SJCRH30 (cell line): ENCODE results near the gene SERINC5. TPM values are rescaled to one million over a fixed set of nuclear protein-coding genes. Genes with fewer than 3 reads are reported as not detected.
A peak's percentile ranks its signal among the peaks of the same experiment; 100 is the strongest.
"Not testable (repeated sequence)": the region's sequence is repeated elsewhere in the genome, so short reads cannot be mapped to it uniquely, and the experiment has no call there.

Source experiments
- DNase-seq, 2 experiments: peaks; one replicate each; pipeline ENCODE4 v3.0.0-alpha.2; 2015 to 2020
- H3K27ac ChIP-seq: fragments of 250-450 bp; sonication (Bioruptor Pico); 2 replicates; pipeline ENCODE4 v1.5.1; 2020; ENCODE audit warnings: mild to moderate bottlenecking, moderate library complexity
- H3K27me3 ChIP-seq: fragments of 250-450 bp; sonication (Bioruptor Pico); 2 replicates; pipeline ENCODE4 v1.5.1; 2020; ENCODE audit warnings: mild to moderate bottlenecking, moderate library complexity
- H3K36me3 ChIP-seq: fragments of 250-450 bp; sonication (Bioruptor Pico); 2 replicates; pipeline ENCODE4 v1.5.1; 2020; ENCODE audit warnings: mild to moderate bottlenecking, moderate library complexity
- H3K4me1 ChIP-seq: fragments of 250-450 bp; sonication (Bioruptor Pico); 2 replicates; pipeline ENCODE4 v1.5.1; 2020; ENCODE audit warnings: mild to moderate bottlenecking, moderate library complexity
- H3K4me3 ChIP-seq: fragments of 250-450 bp; sonication (Bioruptor Pico); 2 replicates; pipeline ENCODE4 v1.5.1; 2020; ENCODE audit warnings: mild to moderate bottlenecking, moderate library complexity
- H3K9me3 ChIP-seq: fragments of 250-450 bp; sonication (Bioruptor Pico); replicated peaks from 2 replicates; pipeline ENCODE4 v1.5.1; 2020; ENCODE audit warnings: mild to moderate bottlenecking, moderate library complexity
- total RNA-seq: library from RNA; depleted of rRNA; stranded (reverse); fragments of >200 nt; shearing (Covaris generic); gene quantifications from 2 replicates; pipeline ENCODE4 v1.2.3, GENCODE V29; 2014; rRNA removed

The SERINC5 gene
- 7.8 and 9.0 TPM in 2 replicates for total RNA-seq

DNA sequence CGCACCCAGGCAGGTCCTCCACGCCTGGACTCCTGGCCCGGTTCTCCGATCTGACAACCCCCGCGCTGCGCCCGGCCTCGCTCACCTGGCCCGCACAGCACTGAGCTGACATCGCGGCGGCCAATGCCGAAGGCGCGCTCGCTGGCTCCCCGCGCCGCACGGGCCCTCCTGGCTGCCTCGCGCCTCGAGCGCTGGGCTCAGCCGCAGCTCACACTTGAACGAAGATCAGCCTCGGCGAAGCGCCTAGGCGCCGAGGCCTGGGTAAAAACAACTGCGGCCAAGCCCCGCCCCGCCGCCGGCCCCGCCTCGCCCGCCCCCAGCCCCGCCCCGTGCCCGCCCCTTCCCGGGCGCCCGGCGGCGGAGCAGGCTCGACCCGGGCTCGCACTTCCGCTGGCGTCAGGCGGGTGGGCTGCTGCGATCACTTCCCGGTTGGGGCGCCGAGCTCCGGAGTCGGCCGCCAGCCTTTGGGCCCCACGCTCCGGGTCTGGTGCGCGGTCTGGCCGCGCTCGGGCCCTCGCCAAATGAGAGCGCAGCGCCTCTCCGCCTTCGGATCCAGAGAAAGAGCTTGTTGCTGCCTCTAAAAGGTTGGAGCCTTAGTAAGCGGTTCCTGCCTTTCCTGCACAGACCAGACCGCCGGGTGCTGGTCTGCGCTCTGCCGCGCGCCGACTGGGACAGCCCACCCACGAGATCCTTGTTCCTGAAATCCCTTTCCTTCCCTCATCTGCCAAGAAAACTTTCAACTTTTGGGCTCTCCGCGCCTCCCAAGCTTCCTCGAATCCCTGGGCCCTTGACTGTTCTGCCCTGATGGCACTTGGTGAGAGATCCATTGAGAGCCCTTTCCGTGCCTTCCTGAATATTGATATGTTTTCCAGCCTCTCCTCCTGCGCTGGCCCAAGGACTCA lies at the start of gene SERINC5:
Gene SERINC5, minus strand, starts transcription at position 238 of the 902 bp plus-strand sequence. Its CDS starts 126 bp downstream, at position 112.
- Histone ChIP-seq H3K27ac (peak within 1 kb of the TSS; percentile 75), H3K4me1 (peaks cover 6% of the 10 kb centered on the region; the same call in 1 of the 2 replicates), H3K36me3 (no peaks in the 10 kb centered on the region), H3K27me3 (no peaks in the 10 kb centered on the region), H3K4me3 (peak within 1 kb of the TSS; percentile 80), H3K9me3 (no peaks in the 10 kb centered on the region)
- peak; percentile 83 to 84 for DNase-seq

DNA sequence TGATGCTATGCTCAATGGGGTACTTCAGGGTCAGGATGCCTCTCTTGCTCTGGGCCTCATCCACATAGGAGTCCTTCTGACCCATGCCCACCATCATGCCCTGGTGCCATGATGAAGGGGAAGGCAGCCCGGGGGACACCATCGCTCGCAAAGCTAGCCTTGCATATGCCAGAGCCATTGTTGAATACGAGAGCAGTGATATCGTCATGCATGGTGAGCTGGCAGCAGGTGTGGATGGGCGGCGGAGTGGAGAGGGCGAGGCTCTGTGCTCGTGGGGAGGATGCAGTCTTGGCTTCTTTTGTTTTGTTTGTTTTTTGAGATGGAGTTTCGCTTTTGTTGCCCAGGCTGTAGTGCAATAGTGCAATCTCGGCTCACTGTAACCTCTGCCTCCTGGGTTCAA lies 46.8 kb upstream of the SERINC5 start:
- no peaks in the 10 kb centered on the region for H3K4me1 ChIP-seq
- no peak overlapping the region for H3K4me3 ChIP-seq
- H3K27me3 ChIP-seq, result no peaks in the 10 kb centered on the region
- no peaks in the 10 kb centered on the region for H3K9me3 ChIP-seq
- H3K27ac ChIP-seq, result no peak overlapping the region
- no peak for DNase-seq
- H3K36me3 ChIP-seq, result no peaks in the 10 kb centered on the region

DNA sequence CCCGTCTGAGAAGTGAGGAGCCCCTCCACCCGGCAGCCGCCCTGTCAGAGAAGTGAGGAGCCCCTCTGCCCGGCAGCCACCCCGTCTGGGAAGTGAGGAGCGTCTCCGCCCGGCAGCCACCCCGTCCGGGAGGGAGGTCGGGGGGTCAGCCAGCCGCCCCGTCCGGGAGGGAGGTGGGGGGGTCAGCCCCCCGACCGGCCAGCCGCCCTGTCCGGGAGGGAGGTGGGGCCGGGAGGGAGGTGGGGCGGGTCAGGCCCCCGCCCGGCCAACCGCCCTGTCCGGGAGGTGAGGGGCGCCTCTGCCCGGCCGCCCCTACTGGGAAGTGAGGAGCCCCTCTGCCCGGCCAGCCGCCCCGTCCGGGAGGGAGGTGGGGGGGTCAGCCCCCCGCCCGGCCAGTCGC lies 45.5 kb upstream of the SERINC5 start:
- not testable (repeated sequence) for H3K36me3 ChIP-seq, H3K27me3 ChIP-seq, H3K9me3 ChIP-seq, H3K4me3 ChIP-seq, H3K27ac ChIP-seq, H3K4me1 ChIP-seq, DNase-seq

DNA sequence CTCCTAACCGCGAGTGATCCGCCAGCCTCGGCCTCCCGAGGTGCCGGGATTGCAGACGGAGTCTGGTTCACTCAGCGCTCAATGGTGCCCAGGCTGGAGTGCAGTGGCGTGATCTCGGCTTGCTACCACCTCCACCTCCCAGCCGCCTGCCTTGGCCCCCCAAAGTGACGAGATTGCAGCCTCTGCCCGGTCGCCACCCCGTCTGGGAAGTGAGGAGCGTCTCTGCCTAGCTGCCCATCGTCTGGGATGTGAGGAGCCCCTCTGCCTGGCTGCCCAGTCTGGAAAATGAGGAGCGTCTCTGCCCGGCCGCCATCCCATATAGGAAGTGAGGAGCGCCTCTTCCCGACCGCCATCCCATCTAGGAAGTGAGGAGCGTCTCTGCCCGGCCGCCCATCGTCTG lies 44.9 kb upstream of the SERINC5 start:
- H3K9me3 ChIP-seq, H3K27me3 ChIP-seq, H3K36me3 ChIP-seq, H3K4me1 ChIP-seq, H3K27ac ChIP-seq, DNase-seq, H3K4me3 ChIP-seq: not testable (repeated sequence)

DNA sequence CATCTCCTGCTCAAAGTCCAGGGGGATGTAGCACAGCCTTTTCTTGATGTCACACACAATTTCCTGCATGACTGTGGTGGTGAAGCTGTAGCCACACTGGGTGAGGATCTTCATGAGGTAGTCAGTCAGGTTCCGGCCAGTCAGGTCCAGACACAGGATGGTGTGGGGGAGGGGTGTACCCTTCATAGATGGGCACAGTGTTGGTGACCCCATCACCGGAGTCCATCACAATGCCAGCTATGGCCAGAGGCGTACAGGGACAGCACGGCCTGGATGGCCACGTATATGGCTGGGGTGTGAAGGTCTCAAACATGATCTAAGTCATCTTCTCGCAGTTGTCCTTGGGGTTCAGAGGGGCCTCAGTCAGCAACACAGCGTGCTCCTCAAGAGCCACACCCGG lies 44.3 kb upstream of the SERINC5 start:
- no peaks in the 10 kb centered on the region for H3K4me1 ChIP-seq
- H3K36me3 ChIP-seq, result no peaks in the 10 kb centered on the region
- no peaks in the 10 kb centered on the region for H3K27me3 ChIP-seq
- H3K27ac ChIP-seq, result no peak overlapping the region
- H3K4me3 ChIP-seq, result no peak overlapping the region
- no peak for DNase-seq
- no peaks in the 10 kb centered on the region for H3K9me3 ChIP-seq

DNA sequence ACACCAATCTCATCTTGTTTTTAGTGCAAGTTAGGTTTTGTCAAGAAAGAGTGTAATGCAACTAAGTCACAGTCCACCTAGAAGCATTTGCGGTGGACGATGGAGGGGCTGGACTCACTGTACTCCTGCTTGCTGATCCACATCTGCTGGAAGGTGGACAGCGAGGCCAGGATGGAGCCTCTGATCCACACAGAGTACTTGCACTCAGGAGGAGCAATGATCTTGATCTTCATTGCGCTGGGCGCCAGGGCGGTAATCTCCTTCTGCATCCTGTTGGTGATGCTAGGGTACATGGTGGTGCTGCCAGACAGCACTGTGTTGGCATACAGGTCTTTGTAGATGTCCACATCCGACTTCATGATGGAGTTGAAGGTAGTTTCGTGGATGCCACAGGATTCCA lies 43.8 kb upstream of the SERINC5 start:
- Histone ChIP-seq H3K4me3 (no peak overlapping the region), H3K4me1 (no peaks in the 10 kb centered on the region), H3K9me3 (no peaks in the 10 kb centered on the region), H3K36me3 (no peaks in the 10 kb centered on the region), H3K27me3 (no peaks in the 10 kb centered on the region), H3K27ac (no peak overlapping the region)
- no peak for DNase-seq

DNA sequence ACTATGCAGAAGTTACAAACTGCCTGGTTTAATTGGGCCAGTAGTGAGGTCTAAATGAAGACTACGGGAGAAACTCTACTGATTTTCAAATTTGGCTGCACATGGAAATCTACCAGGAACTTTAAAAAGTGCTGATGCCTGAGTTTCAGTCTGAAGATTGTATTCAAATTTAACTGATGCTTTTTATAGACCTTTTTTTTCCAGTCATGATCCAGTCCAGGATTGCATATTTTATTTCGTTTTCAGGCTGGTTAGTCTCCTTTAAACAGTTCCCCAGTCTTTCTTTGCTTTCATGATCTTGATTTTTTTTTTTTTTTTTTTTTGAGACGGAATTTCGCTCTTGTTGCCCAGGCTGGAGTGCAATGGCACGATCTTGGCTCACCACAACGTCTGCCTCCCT lies 40.3 kb upstream of the SERINC5 start:
- DNase-seq, result no peak
- Histone ChIP-seq H3K4me3 (no peak overlapping the region), H3K27ac (no peak overlapping the region), H3K9me3 (no peaks in the 10 kb centered on the region), H3K4me1 (no peaks in the 10 kb centered on the region), H3K27me3 (no peaks in the 10 kb centered on the region), H3K36me3 (no peaks in the 10 kb centered on the region)

DNA sequence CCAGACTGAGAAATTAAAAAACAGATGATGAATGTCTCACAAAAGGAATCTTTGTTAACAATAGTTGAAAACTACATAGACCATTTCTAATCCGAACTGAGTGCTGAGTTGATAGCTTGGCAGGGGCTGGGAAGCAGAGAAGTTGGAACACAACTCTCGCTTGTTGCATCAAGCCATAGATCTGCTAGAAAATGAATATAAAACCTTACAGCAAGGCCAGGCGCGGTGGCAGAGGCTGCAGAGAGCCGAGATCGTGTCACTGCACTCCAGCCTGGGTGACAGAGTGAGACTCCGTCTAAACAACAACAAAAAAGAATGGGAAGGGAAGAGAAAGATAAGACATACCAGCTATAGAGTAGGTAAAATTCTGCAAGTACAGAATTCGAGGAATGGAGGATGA lies 35.9 kb upstream of the SERINC5 start:
- Histone ChIP-seq H3K9me3 (no peaks in the 10 kb centered on the region), H3K36me3 (no peaks in the 10 kb centered on the region), H3K4me3 (no peak overlapping the region), H3K27me3 (no peaks in the 10 kb centered on the region), H3K27ac (no peak overlapping the region), H3K4me1 (no peaks in the 10 kb centered on the region)
- DNase-seq, result no peak

DNA sequence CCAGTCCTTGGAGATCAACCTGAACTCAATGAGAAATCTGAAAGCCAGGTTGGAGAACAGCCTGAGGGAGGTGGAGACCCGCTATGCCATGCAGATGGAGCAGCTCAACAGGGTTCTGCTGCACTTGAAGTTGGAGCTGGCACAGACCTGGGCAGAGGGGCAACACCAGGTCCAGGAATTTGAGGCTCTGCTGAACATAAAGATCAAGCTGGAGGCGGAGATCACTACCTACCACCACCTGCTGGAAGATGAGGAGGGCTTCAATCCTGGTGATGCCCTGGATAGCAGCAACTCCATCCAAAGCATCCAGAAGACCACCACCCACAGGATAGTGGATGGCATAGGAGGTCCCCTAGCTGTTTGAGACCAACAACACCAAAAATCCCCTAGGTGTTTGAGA lies 33.5 kb upstream of the SERINC5 start:
- Histone ChIP-seq H3K27ac (no peak overlapping the region), H3K36me3 (no peaks in the 10 kb centered on the region), H3K4me1 (no peaks in the 10 kb centered on the region), H3K9me3 (no peaks in the 10 kb centered on the region), H3K4me3 (no peak overlapping the region), H3K27me3 (no peaks in the 10 kb centered on the region)
- DNase-seq, result no peak

DNA sequence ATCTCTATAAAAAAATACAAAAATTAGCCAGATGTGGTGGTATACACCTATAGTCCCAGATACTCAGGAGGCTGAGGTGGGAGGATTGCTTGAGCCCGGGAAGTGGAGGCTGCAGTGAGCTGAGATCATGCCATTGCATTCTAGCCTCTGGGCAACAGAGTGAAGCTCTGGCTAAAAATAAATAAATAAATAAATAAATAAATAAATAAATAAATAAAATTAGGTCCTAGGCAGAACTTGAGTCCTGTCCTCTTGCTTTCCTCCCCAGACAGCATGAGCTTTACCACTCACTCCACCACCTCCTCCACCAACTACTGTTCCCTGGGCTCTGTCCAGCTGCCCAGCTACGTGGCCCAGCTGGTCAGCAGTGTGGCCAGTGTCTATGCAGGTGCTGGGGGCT lies 32.3 kb upstream of the SERINC5 start:
- no peaks in the 10 kb centered on the region for H3K27me3 ChIP-seq
- no peak overlapping the region for H3K27ac ChIP-seq
- no peak for DNase-seq
- H3K9me3 ChIP-seq, result no peaks in the 10 kb centered on the region
- H3K4me3 ChIP-seq, result no peak overlapping the region
- no peaks in the 10 kb centered on the region for H3K36me3 ChIP-seq
- no peaks in the 10 kb centered on the region for H3K4me1 ChIP-seq

DNA sequence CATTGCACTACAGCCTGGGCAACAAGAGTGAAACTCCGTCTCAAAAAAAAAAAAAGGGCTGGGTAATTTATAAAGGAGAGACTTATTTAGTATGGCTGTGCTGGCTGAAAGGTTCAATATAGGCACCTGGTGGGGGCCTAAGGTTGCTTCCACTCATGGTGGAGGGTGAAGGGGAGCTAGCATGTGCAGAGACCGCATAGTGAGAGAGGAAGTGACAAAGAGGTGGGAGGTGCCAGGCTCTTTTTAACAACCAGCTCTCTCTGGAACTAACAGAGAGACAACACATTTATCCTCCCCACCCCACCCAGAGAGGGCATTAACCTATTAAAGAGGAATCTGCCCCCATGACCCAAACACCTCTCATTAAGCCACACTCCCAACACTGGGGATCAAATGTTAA lies 28.9 kb upstream of the SERINC5 start:
- DNase-seq, result no peak
- H3K27me3 ChIP-seq, result no peaks in the 10 kb centered on the region
- no peaks in the 10 kb centered on the region for H3K9me3 ChIP-seq
- H3K4me3 ChIP-seq, result no peak overlapping the region
- H3K27ac ChIP-seq, result no peak overlapping the region
- no peaks in the 10 kb centered on the region for H3K36me3 ChIP-seq
- H3K4me1 ChIP-seq, result no peaks in the 10 kb centered on the region

DNA sequence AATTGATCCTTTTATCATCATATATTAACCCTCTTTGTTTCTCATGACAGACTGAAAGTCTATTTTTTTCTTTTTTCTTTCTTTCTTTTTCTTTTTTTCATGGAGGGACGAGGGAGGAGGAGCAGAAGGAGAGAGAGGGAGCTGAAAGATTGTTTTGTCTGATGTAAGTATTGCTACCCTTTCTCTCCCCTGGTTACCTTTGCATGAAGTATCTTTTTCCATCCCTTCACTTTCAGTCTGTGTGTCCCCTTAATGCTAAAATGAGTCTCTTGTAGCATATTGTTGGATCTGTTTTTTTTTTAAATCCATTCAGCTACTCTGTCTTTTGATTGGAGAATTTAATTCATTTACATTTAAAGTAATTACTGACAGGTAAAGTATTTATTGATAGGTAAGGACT lies 27.5 kb upstream of the SERINC5 start:
- Histone ChIP-seq H3K9me3 (no peaks in the 10 kb centered on the region), H3K27ac (no peak overlapping the region), H3K27me3 (no peaks in the 10 kb centered on the region), H3K4me3 (no peak overlapping the region), H3K36me3 (no peaks in the 10 kb centered on the region), H3K4me1 (no peaks in the 10 kb centered on the region)
- DNase-seq, result no peak

DNA sequence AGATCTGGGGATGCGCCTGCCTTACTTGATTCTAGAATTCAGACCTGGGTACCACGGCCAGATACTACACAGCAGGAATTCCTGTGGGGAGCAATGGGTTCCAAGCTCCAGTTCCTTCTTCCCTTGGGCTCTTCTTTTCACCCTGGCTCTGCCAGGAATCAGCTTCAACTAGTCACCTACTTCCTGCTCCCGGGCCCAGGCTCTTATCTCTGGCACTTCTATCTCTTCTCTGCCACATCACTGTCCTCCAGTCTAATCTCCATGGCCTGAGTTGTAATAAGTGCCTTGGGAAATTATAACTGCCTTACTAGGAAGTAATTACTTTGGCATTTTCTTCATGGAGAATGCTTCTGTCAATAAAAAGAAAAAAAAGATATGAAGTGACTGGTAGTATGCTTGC lies 26.2 kb upstream of the SERINC5 start:
- Histone ChIP-seq H3K27me3 (no peaks in the 10 kb centered on the region), H3K9me3 (no peaks in the 10 kb centered on the region), H3K27ac (no peak overlapping the region), H3K36me3 (no peaks in the 10 kb centered on the region), H3K4me1 (no peaks in the 10 kb centered on the region), H3K4me3 (no peak overlapping the region)
- DNase-seq, result no peak

DNA sequence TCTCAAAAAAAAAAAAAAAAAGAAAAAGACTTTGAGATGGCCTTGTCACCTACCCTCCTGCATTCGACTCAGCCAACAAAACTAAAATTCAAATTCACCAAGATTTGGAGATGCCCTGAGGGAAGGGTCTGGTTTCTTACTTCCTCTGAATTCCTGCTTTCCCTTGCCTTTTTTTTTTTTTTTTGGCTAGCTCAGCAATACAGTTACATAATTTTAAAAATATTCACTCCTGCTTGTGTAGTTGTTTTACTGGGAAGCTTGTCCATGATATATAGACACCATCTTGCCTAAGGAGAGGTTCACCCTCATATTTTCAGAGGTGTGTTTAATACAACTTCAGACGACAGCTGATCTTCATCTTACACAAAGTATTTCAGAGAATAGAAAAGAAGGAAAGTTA lies 21.3 kb upstream of the SERINC5 start:
- H3K4me3 ChIP-seq, result no peak overlapping the region
- no peaks in the 10 kb centered on the region for H3K4me1 ChIP-seq
- no peaks in the 10 kb centered on the region for H3K9me3 ChIP-seq
- no peaks in the 10 kb centered on the region for H3K27me3 ChIP-seq
- no peak overlapping the region for H3K27ac ChIP-seq
- DNase-seq, result no peak
- H3K36me3 ChIP-seq, result no peaks in the 10 kb centered on the region

DNA sequence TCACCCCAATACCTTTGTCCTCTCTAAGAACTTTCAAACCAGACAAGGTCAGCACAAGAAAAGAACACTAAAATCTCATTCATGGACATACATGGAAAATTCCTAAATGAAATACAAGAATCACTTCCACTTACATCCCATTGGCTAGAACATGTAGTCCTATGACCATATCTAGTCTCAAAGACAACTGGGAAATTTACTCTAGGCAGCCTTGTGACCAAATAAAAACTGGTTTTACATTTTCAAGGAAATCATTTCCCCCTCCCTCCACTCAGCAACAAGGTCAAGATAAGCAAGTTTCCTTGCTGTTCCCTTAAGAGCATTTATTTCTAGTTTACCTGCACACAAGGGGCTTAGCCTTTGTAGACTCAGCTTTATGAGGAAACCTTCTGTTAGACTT lies 20.3 kb upstream of the SERINC5 start:
- Histone ChIP-seq H3K36me3 (no peaks in the 10 kb centered on the region), H3K27me3 (no peaks in the 10 kb centered on the region), H3K4me1 (no peaks in the 10 kb centered on the region), H3K27ac (no peak overlapping the region), H3K9me3 (no peaks in the 10 kb centered on the region), H3K4me3 (no peak overlapping the region)
- no peak for DNase-seq

DNA sequence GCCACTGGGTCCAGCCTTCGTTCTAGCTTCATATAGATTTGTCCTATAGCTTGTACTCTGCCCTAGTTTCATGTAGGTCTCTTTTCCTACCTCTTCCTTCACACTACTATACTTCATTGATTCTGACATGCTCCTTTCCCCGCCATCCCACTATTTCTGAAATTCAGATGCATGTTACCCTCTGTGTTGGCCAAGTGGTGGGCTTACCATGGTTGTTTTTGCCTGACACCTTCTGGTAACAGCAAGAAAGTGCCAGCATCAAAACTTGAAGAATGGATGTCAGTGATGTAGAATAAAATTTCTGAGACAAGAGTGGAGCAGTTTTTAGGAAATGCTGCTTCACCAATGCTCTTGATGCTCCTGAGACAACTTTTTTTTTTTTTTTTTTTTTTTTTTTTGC lies 19.5 kb upstream of the SERINC5 start:
- DNase-seq, result peak; percentile 25 to 62
- Histone ChIP-seq H3K27me3 (no peaks in the 10 kb centered on the region), H3K36me3 (no peaks in the 10 kb centered on the region), H3K27ac (no peak overlapping the region), H3K4me1 (no peaks in the 10 kb centered on the region), H3K4me3 (no peak overlapping the region), H3K9me3 (no peaks in the 10 kb centered on the region)
